H1 (cell line): ENCODE measurements around the gene LRRC4. TPM values are rescaled to one million over a fixed set of nuclear protein-coding genes. Genes with fewer than 3 reads are reported as not detected.

ENCODE experiments used
- CTCF ChIA-PET: fragments of 300-600 bp; sonication (Branson Sonifier 250); formaldehyde crosslinking; loops from one replicate; lab custom pipeline; 2021; ENCODE audit not compliant: partially characterized antibody; lab: Charles Lee
- POLR2A ChIA-PET: fragments of 300-600 bp; sonication (Branson Sonifier 250); formaldehyde crosslinking; loops from one replicate; lab custom pipeline; 2021; ENCODE audit warnings: inconsistent platforms; ENCODE audit not compliant: partially characterized antibody; lab: Charles Lee
- DNase-seq, 2 experiments: peaks; one replicate each; pipeline versions ENCODE4 v3.0.0 to v3.0.0-alpha.2; 2010 to 2022; ENCODE audit warnings: low spot score in 2 of 2, low read depth in 1 of 2, mixed read lengths in 1 of 2
- FAIRE-seq: peaks from 2 replicates; lab custom pipeline; 2011; peaks lifted over from hg19 to GRCh38; lab: Jason Lieb, UNC
- H2AFZ ChIP-seq: 2 replicates; pipeline ENCODE4 v1.8.1; 2012; ENCODE audit warnings: low read length, inconsistent platforms
- H2AK5ac ChIP-seq: 2 replicates; pipeline ENCODE4 v1.6.1; 2013; ENCODE audit warnings: low read depth, low read length
- H2BK120ac ChIP-seq: replicated peaks from 2 replicates; pipeline ENCODE3; 2013; ENCODE audit warnings: low read depth, low read length, inconsistent platforms
- H2BK12ac ChIP-seq: 2 replicates; pipeline ENCODE4 v1.6.1; 2013; ENCODE audit warnings: low read depth, low read length
- H2BK15ac ChIP-seq: 2 replicates; pipeline ENCODE4 v1.6.1; 2013; ENCODE audit warnings: low read length
- H2BK20ac ChIP-seq: 2 replicates; pipeline ENCODE4 v1.6.1; 2013; ENCODE audit warnings: low read length
- H2BK5ac ChIP-seq: 2 replicates; pipeline ENCODE4 v1.6.1; 2013; ENCODE audit warnings: low read depth, low read length
- H3K14ac ChIP-seq: 2 replicates; pipeline ENCODE4 v1.6.1; 2013; ENCODE audit warnings: inconsistent platforms; ENCODE audit not compliant: insufficient read length
- H3K18ac ChIP-seq: 2 replicates; pipeline ENCODE4 v1.6.1; 2013; ENCODE audit warnings: low read length; ENCODE audit errors: extremely low read depth
- H3K23ac ChIP-seq: 2 replicates; pipeline ENCODE4 v1.6.1; 2013; ENCODE audit warnings: inconsistent platforms; ENCODE audit not compliant: insufficient read length
- H3K23me2 ChIP-seq: 2 replicates; pipeline ENCODE4 v1.6.1; 2013; ENCODE audit warnings: low read depth, low read length
- H3K27ac ChIP-seq: 2 replicates; pipeline ENCODE4 v1.6.1; 2011; ENCODE audit warnings: low read depth, low read length, inconsistent platforms
- H3K27me3 ChIP-seq, 4 experiments: replicated peaks in 1 of 4; 1 replicate in 1 of 4; 2 replicates in 3 of 4; pipeline versions ENCODE4 v1.6.1 to v1.8.1; 2011 to 2013; ENCODE audit warnings: low read length in 3 of 4, mild to moderate bottlenecking in 3 of 4, inconsistent platforms in 2 of 4, mixed read lengths in 2 of 4, moderate library complexity in 1 of 4; ENCODE audit not compliant: control insufficient read depth in 3 of 4, insufficient read depth in 3 of 4; ENCODE audit errors: extremely low read depth in 1 of 4
- H3K36me3 ChIP-seq, 4 experiments: 2 replicates each; pipeline versions ENCODE4 v1.6.1 to v1.8.1; 2011 to 2013; ENCODE audit warnings: mild to moderate bottlenecking in 4 of 4, low read length in 3 of 4, moderate library complexity in 2 of 4, control low read depth in 1 of 4, inconsistent platforms in 1 of 4; ENCODE audit not compliant: insufficient read depth in 4 of 4, control insufficient read depth in 2 of 4
- H3K4ac ChIP-seq: replicated peaks from 2 replicates; pipeline ENCODE3; 2013; ENCODE audit warnings: low read length, low read depth, mixed read lengths, inconsistent platforms; ENCODE audit not compliant: insufficient read length
- H3K4me1 ChIP-seq, 4 experiments: replicated peaks in 1 of 4; 1 replicate in 1 of 4; 2 replicates in 3 of 4; pipeline versions ENCODE4 v1.6.1 to v1.8.1; 2011 to 2013; ENCODE audit warnings: low read length in 3 of 4, inconsistent platforms in 2 of 4, mixed read lengths in 1 of 4; ENCODE audit not compliant: insufficient read depth in 4 of 4, control insufficient read depth in 3 of 4
- H3K4me2 ChIP-seq, 2 experiments: 2 replicates each; pipeline versions ENCODE4 v1.6.1 to v1.8.1; 2011 to 2013; ENCODE audit warnings: low read depth in 2 of 2, low read length in 2 of 2, control low read depth in 1 of 2, inconsistent platforms in 1 of 2, mild to moderate bottlenecking in 1 of 2; ENCODE audit not compliant: insufficient read depth in 1 of 2
- H3K4me3 ChIP-seq, 4 experiments: fragments of 200-600, 300-600 bp in 1 of 4; sonication (generic), shearing (Covaris generic), sonication (Bioruptor Twin) in 1 of 4; 2 replicates each; pipeline versions ENCODE4 v1.5.1 to v1.8.1; 2011 to 2016; ENCODE audit warnings: low read length in 4 of 4, low read depth in 3 of 4, control low read depth in 2 of 4, inconsistent platforms in 2 of 4, mild to moderate bottlenecking in 2 of 4, mixed read lengths in 1 of 4, moderate library complexity in 1 of 4; ENCODE audit not compliant: insufficient read depth in 2 of 4; ENCODE audit errors: extremely low read depth in 1 of 4
- H3K56ac ChIP-seq: replicated peaks from 2 replicates; pipeline ENCODE3; 2013; ENCODE audit warnings: low read depth, mild to moderate bottlenecking, mixed read lengths, low read length, inconsistent platforms; ENCODE audit not compliant: insufficient read length
- H3K79me1 ChIP-seq: 2 replicates; pipeline ENCODE4 v1.6.1; 2013; ENCODE audit warnings: low read depth, low read length, control low read depth
- H3K79me2 ChIP-seq, 2 experiments: 2 replicates each; pipeline versions ENCODE4 v1.6.1 to v1.8.1; 2012 to 2013; ENCODE audit warnings: low read length in 2 of 2, mild to moderate bottlenecking in 2 of 2, inconsistent platforms in 1 of 2; ENCODE audit not compliant: insufficient read depth in 2 of 2, control insufficient read depth in 1 of 2
- H3K9ac ChIP-seq, 4 experiments: replicated peaks in 1 of 4; 1 replicate in 1 of 4; 2 replicates in 3 of 4; pipeline versions ENCODE4 v1.6.1 to v1.8.1; 2011 to 2013; ENCODE audit warnings: low read depth in 3 of 4, low read length in 3 of 4, control low read depth in 2 of 4, mild to moderate bottlenecking in 2 of 4, moderate library complexity in 2 of 4, inconsistent platforms in 1 of 4; ENCODE audit errors: extremely low read depth in 1 of 4
- H3K9me3 ChIP-seq, 2 experiments: 2 replicates each; pipeline versions ENCODE4 v1.6.1 to v1.8.1; 2012 to 2013; ENCODE audit warnings: mild to moderate bottlenecking in 2 of 2, moderate library complexity in 2 of 2, control low read depth in 1 of 2, inconsistent platforms in 1 of 2, low read depth in 1 of 2, low read length in 1 of 2, mixed read lengths in 1 of 2; ENCODE audit not compliant: insufficient read depth in 2 of 2
- H4K20me1 ChIP-seq, 2 experiments: replicated peaks in 1 of 2; 2 replicates each; pipeline versions ENCODE3 to v1.8.1; 2011 to 2013; ENCODE audit warnings: inconsistent platforms in 2 of 2, low read length in 2 of 2, mild to moderate bottlenecking in 1 of 2; ENCODE audit not compliant: insufficient read depth in 2 of 2, control insufficient read depth in 1 of 2
- H4K5ac ChIP-seq: 2 replicates; pipeline ENCODE4 v1.6.1; 2013; ENCODE audit warnings: low read length, low read depth, mixed read lengths, inconsistent platforms; ENCODE audit not compliant: insufficient read length
- H4K8ac ChIP-seq: 2 replicates; pipeline ENCODE4 v1.8.0; 2013; ENCODE audit warnings: mild to moderate bottlenecking, moderate library complexity, low read length, inconsistent platforms; ENCODE audit not compliant: insufficient read depth; ENCODE audit errors: extremely low read depth
- H4K91ac ChIP-seq: replicated peaks from 2 replicates; pipeline ENCODE3; 2013; ENCODE audit warnings: low read length, mixed read lengths, inconsistent platforms; ENCODE audit not compliant: insufficient read length
- CBX8 ChIP-seq: fragments of 300-800, 300-1000 bp; sonication (generic); IDR thresholded peaks from 2 replicates; pipeline ENCODE4 v1.7.1; 2016; ENCODE audit warnings: low read depth, low read length, borderline replicate concordance
- CHD1 ChIP-seq: IDR thresholded peaks from 2 replicates; pipeline ENCODE4 v1.6.1; 2012; ENCODE audit warnings: low read depth, low read length, improper control_type of control experiment
- CHD2 ChIP-seq: IDR thresholded peaks from 2 replicates; pipeline ENCODE4 v1.6.1; 2012; ENCODE audit warnings: low read length, improper control_type of control experiment
- KDM4A ChIP-seq: IDR thresholded peaks from one replicate; pipeline ENCODE4 v1.7.1; 2012; ENCODE audit warnings: low read depth, mild to moderate bottlenecking, moderate library complexity, low read length, inconsistent platforms; ENCODE audit not compliant: severe bottlenecking
- YY1 ChIP-seq: IDR thresholded peaks from 2 replicates; pipeline ENCODE4 v1.6.1; 2011; ENCODE audit warnings: low read depth, mild to moderate bottlenecking, low read length
- WGBS, 2 experiments: shearing (Covaris generic) in 1 of 2; methylation state at CpG; one replicate each; pipeline versions ENCODE4 v1.1.6 to v1.1.7; 2013 to 2015; ENCODE audit warnings: low lambda C conversion rate in 2 of 2, mixed read lengths in 2 of 2, inconsistent platforms in 1 of 2, low coverage in 1 of 2, missing lambda C conversion rate in 1 of 2; ENCODE audit not compliant: insufficient replicate concordance in 2 of 2, insufficient coverage in 1 of 2, insufficient read length in 1 of 2; ENCODE audit errors: extremely low coverage in 1 of 2, missing lambda C conversion rate in 1 of 2; 5-methylcytosine and 5-hydroxymethylcytosine counted together
- polyA plus RNA-seq, 7 experiments: library from polyadenylated mRNA; depleted of rRNA in 3 of 7; stranded (reverse) in 5 of 7; unstranded in 2 of 7; fragments of >200 nt in 5 of 7; fragments of 200-250 nt in 2 of 7; gene quantifications; 1 replicate in 5 of 7; 2 replicates in 1 of 7; 4 replicates in 1 of 7; pipeline versions ENCODE4 v1.2.1 to v1.2.3, GENCODE V29; 2011 to 2013; ENCODE audit warnings: missing spikeins in 2 of 7, mixed read lengths in 2 of 7
- total RNA-seq: library from RNA; stranded (reverse); fragmentation: NEBNext Ultra II Directional; extraction: Animal tissue kit (Norgen Biotek cat#: 25700); gene quantifications from 2 replicates; pipeline ENCODE4 v1.2.1, GENCODE V29; 2021
- TF ChIP-seq, protein P1 (sequence below): IDR thresholded peaks from 2 replicates; pipeline ENCODE4 v1.6.1; 2012; ENCODE audit warnings: inconsistent platforms
- TF ChIP-seq, protein P2 (sequence below): IDR thresholded peaks from 2 replicates; pipeline ENCODE4 v1.6.1; 2012; ENCODE audit warnings: low read length, inconsistent platforms

The LRRC4 gene
- total and polyA plus RNA-seq, 2 of the 8 experiments (the other 6 are each of a cell fraction or from before 2014, with no cell fraction given): 13.4 to 16.4 TPM

- TF ChIP-seq, protein P1, sequence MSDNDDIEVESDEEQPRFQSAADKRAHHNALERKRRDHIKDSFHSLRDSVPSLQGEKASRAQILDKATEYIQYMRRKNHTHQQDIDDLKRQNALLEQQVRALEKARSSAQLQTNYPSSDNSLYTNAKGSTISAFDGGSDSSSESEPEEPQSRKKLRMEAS: no peak
- TF ChIP-seq CBX8: no peak
- TF ChIP-seq KDM4A: no peak
- TF ChIP-seq YY1: no peak
- TF ChIP-seq CHD1: no peak
- TF ChIP-seq CHD2: no peak
- TF ChIP-seq, protein P2, sequence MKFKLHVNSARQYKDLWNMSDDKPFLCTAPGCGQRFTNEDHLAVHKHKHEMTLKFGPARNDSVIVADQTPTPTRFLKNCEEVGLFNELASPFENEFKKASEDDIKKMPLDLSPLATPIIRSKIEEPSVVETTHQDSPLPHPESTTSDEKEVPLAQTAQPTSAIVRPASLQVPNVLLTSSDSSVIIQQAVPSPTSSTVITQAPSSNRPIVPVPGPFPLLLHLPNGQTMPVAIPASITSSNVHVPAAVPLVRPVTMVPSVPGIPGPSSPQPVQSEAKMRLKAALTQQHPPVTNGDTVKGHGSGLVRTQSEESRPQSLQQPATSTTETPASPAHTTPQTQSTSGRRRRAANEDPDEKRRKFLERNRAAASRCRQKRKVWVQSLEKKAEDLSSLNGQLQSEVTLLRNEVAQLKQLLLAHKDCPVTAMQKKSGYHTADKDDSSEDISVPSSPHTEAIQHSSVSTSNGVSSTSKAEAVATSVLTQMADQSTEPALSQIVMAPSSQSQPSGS: no peak
- H3K56ac ChIP-seq: no peak overlapping the region
- H3K4ac ChIP-seq: no peak overlapping the region
- WGBS, 2 experiments: 85% methylated on average over 3 of the region's 3 CpGs; no CpG with 5 or more reads in 1 of the 2 experiments
- no peak overlapping the region for H2BK120ac ChIP-seq
- H3K4me1 ChIP-seq: peaks cover 2 to 15% (median 9%) of the 10 kb centered on the region in 4 experiments; a peak in 6 of 7 replicates
- H3K9ac ChIP-seq: no peak overlapping the region
- DNase-seq: no peak
- H3K9me3 ChIP-seq: no peaks in the 10 kb centered on the region
- H3K23ac ChIP-seq: no peak overlapping the region
- H4K5ac ChIP-seq: no peak overlapping the region
- no peak overlapping the region for H2BK15ac ChIP-seq
- H3K27ac ChIP-seq: no peak overlapping the region
- H3K36me3 ChIP-seq: peaks cover 0 to 11% (median 5%) of the 10 kb centered on the region in 4 experiments; a peak in 3 of 8 replicates
- H3K79me2 ChIP-seq: no peaks in the 10 kb centered on the region
- CTCF ChIA-PET: interaction anchor here (0.6 to 2.5 kb wide), 6 partner anchors 10 to 282 kb away, joined by 3 to 10 read pairs (median 4); no protein-coding TSS in a partner anchor
- no peak overlapping the region for H2AK5ac ChIP-seq
- peaks cover 0 to 3% of the 10 kb centered on the region in 2 experiments for H4K20me1 ChIP-seq
- no peak overlapping the region for H2BK12ac ChIP-seq
- H3K23me2 ChIP-seq: no peaks in the 10 kb centered on the region
- POLR2A ChIA-PET: interaction anchor here (1.3 kb wide), 1 partner anchor 15 kb away, joined by 3 read pairs; no protein-coding TSS in a partner anchor
- H2AFZ ChIP-seq: no peak overlapping the region
- H4K8ac ChIP-seq: no peak overlapping the region
- no peak overlapping the region for H3K4me2 ChIP-seq
- H4K91ac ChIP-seq: no peak overlapping the region
- H2BK5ac ChIP-seq: no peak overlapping the region
- H3K4me3 ChIP-seq: no peak overlapping the region
- no peak overlapping the region for H2BK20ac ChIP-seq
- H3K27me3 ChIP-seq: no peaks in the 10 kb centered on the region
- H3K79me1 ChIP-seq: peaks cover 4% of the 10 kb centered on the region; the same call in 1 of the 2 replicates
- FAIRE-seq: no peak
- no peak overlapping the region for H3K14ac ChIP-seq
- no peak overlapping the region for H3K18ac ChIP-seq
Measured at GRCh38 chr7:127995881-127996215, 35.4 kb downstream of the LRRC4 start.
